Left ventricle myocardium inferior (tissue), 1 donor: ENCODE measurements around the gene UACA. TPM values are rescaled to one million over a fixed set of nuclear protein-coding genes. Genes with fewer than 3 reads are reported as not detected.
"Not testable (repeated sequence)": the region's sequence is repeated elsewhere in the genome, so short reads cannot be mapped to it uniquely, and the experiment has no call there.

Experiments used
- DNase-seq: peaks from one replicate; pipeline ENCODE4 v3.0.0-alpha.2; 2020
- H3K27ac ChIP-seq: fragments of 200-600 bp; replicated peaks from 2 replicates; pipeline ENCODE4 v1.8.0; 2021
- H3K27me3 ChIP-seq: fragments of 200-600 bp; 2 replicates; pipeline ENCODE4 v1.8.0; 2021; ENCODE audit warnings: low read depth
- H3K36me3 ChIP-seq: fragments of 200-600 bp; 2 replicates; pipeline ENCODE4 v1.8.0; 2021
- H3K4me1 ChIP-seq: fragments of 200-600 bp; 2 replicates; pipeline ENCODE4 v1.8.0; 2021
- H3K4me3 ChIP-seq: fragments of 200-600 bp; 2 replicates; pipeline ENCODE4 v1.8.0; 2021; ENCODE audit warnings: mild to moderate bottlenecking, moderate library complexity
- H3K9me3 ChIP-seq: fragments of 200-600 bp; replicated peaks from 2 replicates; pipeline ENCODE4 v1.8.0; 2021
- CTCF ChIP-seq: fragments of 200-600 bp; IDR thresholded peaks from 2 replicates; pipeline ENCODE4 v1.8.0; 2021; ENCODE audit warnings: antibody characterized with exemption, mild to moderate bottlenecking, borderline replicate concordance
- intact Hi-C: fragments of 100-400 bp; cut with micrococcal nuclease; formaldehyde crosslinking; loops from one replicate; pipeline ENCODE4 v1.11.0; 2022
- total RNA-seq: library from RNA; stranded (reverse); fragmentation: NEBNext Ultra II Directional; extraction: Animal tissue kit (Norgen Biotek cat#: 25700); gene quantifications from one replicate; pipeline ENCODE4 v1.2.1, GENCODE V29; 2021
- donor health status: DM: no; HTN: yes; CAD: no; lungs with severe emphysema.

UACA gene
- total RNA-seq, 1 donor from 2014 or later: 33.7 TPM

GRCh38 chr15:70617911-70618287, 145.5 kb downstream of the UACA start:
- Histone ChIP-seq H3K4me3 (no peak overlapping the region), H3K27ac (no peak overlapping the region), H3K9me3 (peaks cover 15% of the 10 kb centered on the region), H3K27me3 (no peaks in the 10 kb centered on the region), H3K4me1 (no peaks in the 10 kb centered on the region), H3K36me3 (no peaks in the 10 kb centered on the region)
- DNase-seq: no peak
- intact Hi-C loops: no loop called here
- TF ChIP-seq CTCF: no peak

GRCh38 chr15:70617076-70617910, 146.1 kb downstream of the UACA start:
- Histone ChIP-seq H3K4me1 (no peaks in the 10 kb centered on the region), H3K27ac (no peak overlapping the region), H3K9me3 (peaks cover 9% of the 10 kb centered on the region), H3K27me3 (no peaks in the 10 kb centered on the region), H3K4me3 (no peak overlapping the region), H3K36me3 (no peaks in the 10 kb centered on the region)
- no peak for DNase-seq
- intact Hi-C loops: no loop called here
- TF ChIP-seq CTCF: no peak

- H3K36me3 ChIP-seq, DNase-seq, H3K27me3 ChIP-seq, H3K4me3 ChIP-seq, H3K27ac ChIP-seq, H3K9me3 ChIP-seq, intact Hi-C loops, H3K4me1 ChIP-seq: not testable (repeated sequence)
Observed at GRCh38 chr15:70616311-70616756, 147.0 kb downstream of the UACA start.

- no peak for TF ChIP-seq CTCF
- no peak for DNase-seq
- intact Hi-C loops: no loop called here
- H3K9me3 ChIP-seq: no peaks in the 10 kb centered on the region
- no peaks in the 10 kb centered on the region for H3K36me3 ChIP-seq
- no peak overlapping the region for H3K27ac ChIP-seq
- no peaks in the 10 kb centered on the region for H3K4me1 ChIP-seq
- no peaks in the 10 kb centered on the region for H3K27me3 ChIP-seq
- no peak overlapping the region for H3K4me3 ChIP-seq
Observed at GRCh38 chr15:70615435-70616310, 147.7 kb downstream of the UACA start.

GRCh38 chr15:70614221-70614620, 149.1 kb downstream of the UACA start:
- intact Hi-C loops: no loop called here
- H3K27me3 ChIP-seq: no peaks in the 10 kb centered on the region
- H3K9me3 ChIP-seq: no peaks in the 10 kb centered on the region
- no peak overlapping the region for H3K27ac ChIP-seq
- no peaks in the 10 kb centered on the region for H3K36me3 ChIP-seq
- TF ChIP-seq CTCF: no peak
- H3K4me3 ChIP-seq: no peak overlapping the region
- DNase-seq: no peak
- no peaks in the 10 kb centered on the region for H3K4me1 ChIP-seq
